Endothelial cell of umbilical vein (primary cell): Measurements from ENCODE around the gene SULT2B1.

Source experiments
- CTCF ChIP-seq, 2 donors: IDR thresholded peaks; 1 replicate in 1 of 2; 2 replicates in 1 of 2; pipeline ENCODE4 v1.5.1; 2011; ENCODE audit warnings: low read length in 2 of 2, mild to moderate bottlenecking in 2 of 2, moderate library complexity in 2 of 2, control low read depth in 1 of 2, inconsistent platforms in 1 of 2, low read depth in 1 of 2; ENCODE audit not compliant: insufficient read depth in 1 of 2; ENCODE audit errors: extremely low read depth in 1 of 2
- EZH2 ChIP-seq: IDR thresholded peaks from 2 replicates; pipeline ENCODE4 v1.6.1; 2012; ENCODE audit warnings: borderline replicate concordance, low read depth, mild to moderate bottlenecking, moderate library complexity, low read length, inconsistent platforms; ENCODE audit not compliant: severe bottlenecking
- FOS ChIP-seq: IDR thresholded peaks from 2 replicates; pipeline ENCODE4 v1.6.1; 2011; ENCODE audit warnings: mild to moderate bottlenecking, low read length, moderate library complexity, borderline replicate concordance; ENCODE audit not compliant: insufficient read depth
- GATA2 ChIP-seq: IDR thresholded peaks from 2 replicates; pipeline ENCODE4 v1.7.0; 2011; ENCODE audit warnings: low read depth, mild to moderate bottlenecking, moderate library complexity, mixed read lengths, low read length; ENCODE audit not compliant: insufficient read length, insufficient read depth
- JUN ChIP-seq: IDR thresholded peaks from 2 replicates; pipeline ENCODE4 v1.6.1; 2011; ENCODE audit warnings: borderline replicate concordance, low read depth; ENCODE audit not compliant: insufficient read length, insufficient read depth
- MAX ChIP-seq: IDR thresholded peaks from 2 replicates; pipeline ENCODE4 v1.6.1; 2011; ENCODE audit not compliant: insufficient read depth, insufficient read length
- MYC ChIP-seq: IDR thresholded peaks from one replicate; pipeline ENCODE4 v1.6.1; 2011; ENCODE audit warnings: mild to moderate bottlenecking, low read depth, low read length
- POLR2A ChIP-seq: IDR thresholded peaks from 2 replicates; pipeline ENCODE4 v1.6.1; 2012; ENCODE audit warnings: low read depth, mild to moderate bottlenecking, control low read depth, low read length
- POLR2AphosphoS5 ChIP-seq: IDR thresholded peaks from 2 replicates; pipeline ENCODE4 v1.6.1; 2012; ENCODE audit warnings: low read depth, mild to moderate bottlenecking, control low read depth, low read length, moderate library complexity; ENCODE audit not compliant: insufficient read depth

GRCh38 chr19:48596237-48596636, 44.3 kb downstream of the SULT2B1 start:
- TF ChIP-seq FOS = no peak
- TF ChIP-seq JUN = no peak
- no peak for TF ChIP-seq CTCF (IDR thresholded peaks at IDR 0.05; ENCODE audit: extremely low read depth in 1 of 2, insufficient read depth in 1 of 2, low read depth in 1 of 2, low read length in 2 of 2)
- TF ChIP-seq POLR2AphosphoS5 = no peak
- no peak for TF ChIP-seq POLR2A
- no peak for TF ChIP-seq EZH2
- TF ChIP-seq MAX = no peak
- TF ChIP-seq MYC = no peak
- TF ChIP-seq GATA2 = no peak
